ENCODE measurements around the gene VEPH1.

The VEPH1 gene

GRCh38 chr3:157416347-157417087 is 86.7 kb downstream of the VEPH1 start:
- no peak for DNase-seq (ENCODE audit: extremely low read depth, insufficient read length)
- Histone ChIP-seq H3K36me3 (ENCODE audit: control insufficient read depth, insufficient read depth, low read length) (no peaks in the 10 kb centered on the region), H3K4me3 (replicated peaks; ENCODE audit: low read depth, low read length) (no peak overlapping the region), H3K27me3 (replicated peaks; ENCODE audit: control insufficient read depth, insufficient read depth, low read length) (no peaks in the 10 kb centered on the region; the same call in 1 of the 2 replicates)
- no peak for TF ChIP-seq CTCF (IDR thresholded peaks at IDR 0.05; ENCODE audit: insufficient read depth, low read length, poor library complexity, severe bottlenecking)

GRCh38 chr3:157414861-157415260 is 88.4 kb downstream of the VEPH1 start:
- H3K36me3 ChIP-seq (ENCODE audit: control insufficient read depth, insufficient read depth, low read length) = no peaks in the 10 kb centered on the region
- no peak overlapping the region for H3K4me3 ChIP-seq (replicated peaks; ENCODE audit: low read depth, low read length)
- TF ChIP-seq CTCF (IDR thresholded peaks at IDR 0.05; ENCODE audit: insufficient read depth, low read length, poor library complexity, severe bottlenecking) = no peak
- DNase-seq (ENCODE audit: extremely low read depth, insufficient read length) = no peak
- H3K27me3 ChIP-seq (replicated peaks; ENCODE audit: control insufficient read depth, insufficient read depth, low read length) = no peaks in the 10 kb centered on the region; the same call in 1 of the 2 replicates

GRCh38 chr3:157412323-157412855 is 90.8 kb downstream of the VEPH1 start:
- Histone ChIP-seq H3K36me3 (ENCODE audit: control insufficient read depth, insufficient read depth, low read length) (no peaks in the 10 kb centered on the region), H3K4me3 (replicated peaks; ENCODE audit: low read depth, low read length) (no peak overlapping the region), H3K27me3 (replicated peaks; ENCODE audit: control insufficient read depth, insufficient read depth, low read length) (no peaks in the 10 kb centered on the region; the same call in 1 of the 2 replicates)
- TF ChIP-seq CTCF (IDR thresholded peaks at IDR 0.05; ENCODE audit: insufficient read depth, low read length, poor library complexity, severe bottlenecking) = no peak
- no peak for DNase-seq (ENCODE audit: extremely low read depth, insufficient read length)

- no peak for DNase-seq (ENCODE audit: extremely low read depth, insufficient read length)
- Histone ChIP-seq H3K4me3 (replicated peaks; ENCODE audit: low read depth, low read length) (no peak overlapping the region), H3K36me3 (ENCODE audit: control insufficient read depth, insufficient read depth, low read length) (no peaks in the 10 kb centered on the region), H3K27me3 (replicated peaks; ENCODE audit: control insufficient read depth, insufficient read depth, low read length) (no peaks in the 10 kb centered on the region; the same call in 1 of the 2 replicates)
- TF ChIP-seq CTCF (IDR thresholded peaks at IDR 0.05; ENCODE audit: insufficient read depth, low read length, poor library complexity, severe bottlenecking) = no peak
Observed at GRCh38 chr3:157410945-157411344, 92.3 kb downstream of the VEPH1 start.

- Histone ChIP-seq H3K27me3 (replicated peaks; ENCODE audit: control insufficient read depth, insufficient read depth, low read length) (no peaks in the 10 kb centered on the region; the same call in 1 of the 2 replicates), H3K4me3 (replicated peaks; ENCODE audit: low read depth, low read length) (no peak overlapping the region), H3K36me3 (ENCODE audit: control insufficient read depth, insufficient read depth, low read length) (no peaks in the 10 kb centered on the region)
- no peak for DNase-seq (ENCODE audit: extremely low read depth, insufficient read length)
- TF ChIP-seq CTCF (IDR thresholded peaks at IDR 0.05; ENCODE audit: insufficient read depth, low read length, poor library complexity, severe bottlenecking) = no peak
Observed at GRCh38 chr3:157409516-157409915, 93.7 kb downstream of the VEPH1 start.

Measured in GM06990 (cell line).